GM12892 (cell line): Measurements from ENCODE around the gene SLC14A1.

Experiments
- POLR2A ChIP-seq: IDR thresholded peaks from 2 replicates; pipeline ENCODE4 v1.6.1; 2011; ENCODE audit warnings: low read depth, low read length, control low read depth
- POLR2AphosphoS5 ChIP-seq: IDR thresholded peaks from 2 replicates; pipeline ENCODE4 v1.6.1; 2011; ENCODE audit warnings: low read depth, low read length, control low read depth
- TAF1 ChIP-seq: IDR thresholded peaks from 2 replicates; pipeline ENCODE4 v1.6.1; 2011; ENCODE audit warnings: low read depth, mild to moderate bottlenecking, control low read depth, low read length, borderline replicate concordance

- TF ChIP-seq POLR2A (no peak), TAF1 (no peak), POLR2AphosphoS5 (no peak)
Observed at GRCh38 chr18:45724601-45725000, 620 bp downstream of the SLC14A1 start.
